Heart left ventricle (tissue), 16 donors: ENCODE results near the gene MICALL1. TPM values are rescaled to one million over a fixed set of nuclear protein-coding genes. Genes with fewer than 3 reads are reported as not detected.

Experiments used
- ATAC-seq, 4 donors: fragments of 200-7000 bp; cut with Tn5 transposase; one replicate each; pipeline ENCODE4 v1.9.1; 2020 to 2022; ENCODE audit warnings: moderate library complexity in 4 of 4, mild to moderate bottlenecking in 3 of 4, moderate number of reproducible peaks in 1 of 4
- DNase-seq, 5 donors: peaks; one replicate each; pipeline ENCODE4 v3.0.0-alpha.2; 2020
- H3K27ac ChIP-seq, 12 donors: fragments of 200-600 bp; sonication (generic) in 4 of 12; one replicate each; pipeline versions ENCODE4 v1.5.0 to v1.8.0; 2016 to 2022; ENCODE audit warnings: mild to moderate bottlenecking in 2 of 12
- H3K27me3 ChIP-seq, 9 donors: fragments of 200-600 bp; sonication (generic) in 2 of 9; one replicate each; pipeline versions ENCODE4 v1.5.1 to v1.8.0; 2016 to 2022; ENCODE audit warnings: mild to moderate bottlenecking in 3 of 9
- H3K36me3 ChIP-seq, 9 donors: fragments of 200-600 bp; sonication (generic) in 2 of 9; one replicate each; pipeline versions ENCODE4 v1.5.0 to v1.8.0; 2018 to 2022; ENCODE audit warnings: mild to moderate bottlenecking in 2 of 9
- H3K4me1 ChIP-seq, 12 donors: fragments of 200-600 bp; sonication (generic) in 4 of 12; one replicate each; pipeline versions ENCODE4 v1.5.0 to v1.8.0; 2016 to 2022; ENCODE audit warnings: mild to moderate bottlenecking in 3 of 12
- H3K4me3 ChIP-seq, 12 donors: fragments of 200-600 bp; sonication (generic) in 4 of 12; one replicate each; pipeline versions ENCODE4 v1.5.0 to v1.8.0; 2017 to 2022; ENCODE audit warnings: mild to moderate bottlenecking in 9 of 12, moderate library complexity in 4 of 12
- H3K9me3 ChIP-seq, 12 donors: fragments of 200-600 bp; sonication (generic) in 4 of 12; one replicate each; pipeline versions ENCODE4 v1.5.0 to v1.8.0; 2016 to 2022; ENCODE audit warnings: mild to moderate bottlenecking in 1 of 12
- CTCF ChIP-seq, 12 donors: fragments of 200-600 bp; sonication (generic) in 4 of 12; IDR thresholded peaks; one replicate each; pipeline versions ENCODE4 v1.5.0 to v1.8.0; 2018 to 2022; ENCODE audit warnings: antibody characterized with exemption in 12 of 12, mild to moderate bottlenecking in 5 of 12
- POLR2A ChIP-seq, 2 donors: fragments of 450-650 bp; IDR thresholded peaks; one replicate each; pipeline ENCODE4 v1.6.1; 2017; ENCODE audit warnings: antibody characterized with exemption in 2 of 2, mild to moderate bottlenecking in 2 of 2, moderate library complexity in 2 of 2
- WGBS, 4 donors: extraction: QIAGEN DNeasy Blood & Tissue Kit in 2 of 4; methylation state at CpG; one replicate each; pipeline versions ENCODE4 v1.1.5 to v1.1.7; 2013 to 2018; 5-methylcytosine and 5-hydroxymethylcytosine counted together
- intact Hi-C, 10 donors: fragments of 100-400 bp; cut with DNase I; formaldehyde crosslinking; loops; one replicate each; pipeline versions ENCODE4 v1.11.1 to v1.14.2; 2022
- polyA plus RNA-seq, 2 donors: library from polyadenylated mRNA; stranded (reverse); fragments of 200-250 nt; gene quantifications; one replicate each; pipeline ENCODE4 v1.2.3, GENCODE V29; 2013
- total RNA-seq, 9 donors: library from RNA; depleted of rRNA in 2 of 9; stranded (reverse); fragments of >200 nt in 2 of 9; fragmentation: NEBNext Ultra II Directional in 3 of 9; extraction: Animal tissue kit (Norgen Biotek cat#: 25700) in 3 of 9; gene quantifications; one replicate each; pipeline versions ENCODE4 v1.1.0 to v1.2.4, GENCODE V29; 2016 to 2023
- donor health status: ischemic (EF 13 %, LVEDD 7.1; RV severe dilation, severe dysfunction).
- donor health status: healthy with polysubstance abuse.
- donor health status: DM: no; HTN: yes; CAD: no.
- donor health status: DM: no; HTN: no; CAD: no.
- donor health status: ischemic (EF 25% LVEDD 6.9; RV normal size, moderate dysfunction).
- donor health status: ischemic (EF 25% LVEDD 5.7; RV mildly dilated, moderate dysfunction).
- donor health status: healthy.
- donor health status: DM: yes; HTN: yes; CAD: no.
- donor health status: ischemic (EF 35%, LVEDD 5.7; RV mildly dilated, moderate dysfunction).
- donor health status: nonischemic (EF 11% LVEDD 7.7; RV severe dilation, severe dysfunction).
- donor health status: DM: yes; HTN: yes; CAD: no.
- donor health status: PGD.
- donor health status: ischemic (EF 29% LVEDD 5.4; RV normal size, mild dysfunction).
- donor health status: nonischemic (EF 23%, LVEDD 6.1; RV moderate dilation, normal function).

Gene MICALL1
- total and polyA plus RNA-seq, 11 donors, result 10.6 to 40.7 (median 17.8) TPM

- DNase-seq (no peak), ATAC-seq (no peak)
- Histone ChIP-seq H3K36me3 (peaks cover 0 to 35% (median 21%) of the 10 kb centered on the region in 9 donors), H3K4me3 (no peak overlapping the region), H3K4me1 (peaks cover 0 to 5% (median 0%) of the 10 kb centered on the region in 12 donors), H3K9me3 (no peaks in the 10 kb centered on the region), H3K27ac (no peak overlapping the region), H3K27me3 (no peaks in the 10 kb centered on the region)
- TF ChIP-seq CTCF (IDR thresholded peaks at IDR 0.05), result no peak
- no peak for TF ChIP-seq POLR2A (IDR thresholded peaks at IDR 0.05)
- WGBS, 4 donors, result 79 to 86% (median 82%) methylated on average over 7 of the region's 7 CpGs
- intact Hi-C loops, result no loop called here
Observed at GRCh38 chr22:37971475-37972434, 65.7 kb downstream of the MICALL1 start.

- H3K4me1 ChIP-seq, result peaks cover 0 to 5% (median 0%) of the 10 kb centered on the region in 12 donors
- H3K9me3 ChIP-seq, result no peaks in the 10 kb centered on the region
- TF ChIP-seq CTCF (IDR thresholded peaks at IDR 0.05) (no peak), POLR2A (IDR thresholded peaks at IDR 0.05) (no peak)
- peaks cover 0 to 28% (median 13%) of the 10 kb centered on the region in 9 donors for H3K36me3 ChIP-seq
- intact Hi-C loops, result no loop called here
- no peak overlapping the region for H3K27ac ChIP-seq
- WGBS, 4 donors, result 35 to 58% (median 44%) methylated on average over 3 of the region's 3 CpGs
- ATAC-seq (no peak), DNase-seq (no peak)
- no peak overlapping the region for H3K4me3 ChIP-seq
- H3K27me3 ChIP-seq, result no peaks in the 10 kb centered on the region
Observed at GRCh38 chr22:37972527-37972926, 66.4 kb downstream of the MICALL1 start.

GRCh38 chr22:37973271-37974170 is 67.4 kb downstream of the MICALL1 start:
- DNase-seq (no peak), ATAC-seq (peak in 2 of 4 donors; percentile 14 to 24)
- no peaks in the 10 kb centered on the region for H3K9me3 ChIP-seq
- no peak overlapping the region for H3K4me3 ChIP-seq
- TF ChIP-seq CTCF (IDR thresholded peaks at IDR 0.05), result no peak
- TF ChIP-seq POLR2A (IDR thresholded peaks at IDR 0.05), result no peak
- 95 to 96% (median 96%) methylated on average over 29 to 33 of the region's 33 CpGs for WGBS, 4 donors
- peaks cover 0 to 5% (median 0%) of the 10 kb centered on the region in 12 donors for H3K4me1 ChIP-seq
- intact Hi-C loops, result no loop called here
- H3K27ac ChIP-seq, result no peak overlapping the region
- H3K27me3 ChIP-seq, result no peaks in the 10 kb centered on the region
- peaks cover 0 to 18% (median 3%) of the 10 kb centered on the region in 9 donors for H3K36me3 ChIP-seq
